H1 (cell line): ENCODE results near the gene KCND1. TPM values are rescaled to one million over a fixed set of nuclear protein-coding genes. Genes with fewer than 3 reads are reported as not detected.

Experiments
- ASH2L ChIP-seq: fragments of 200-600, 300-600 bp; sonication (generic); IDR thresholded peaks from one replicate; pipeline ENCODE4 v1.7.1; 2017; ENCODE audit warnings: low read length
- KDM5A ChIP-seq: fragments of 200-600 bp; IDR thresholded peaks from 2 replicates; pipeline ENCODE4 v1.7.1; 2012; ENCODE audit warnings: mild to moderate bottlenecking, low read length, inconsistent platforms, mixed read lengths
- POLR2AphosphoS5 ChIP-seq: IDR thresholded peaks from 2 replicates; pipeline ENCODE4 v1.6.1; 2011; ENCODE audit warnings: low read depth, low read length
- RAD21 ChIP-seq, 2 experiments: IDR thresholded peaks in 1 of 2; conservative IDR thresholded peaks in 1 of 2; 2 replicates each; pipeline ENCODE4 v1.6.1; 2011; ENCODE audit warnings: low read depth in 2 of 2, low read length in 2 of 2, improper control_type of control experiment in 1 of 2, inconsistent platforms in 1 of 2, mild to moderate bottlenecking in 1 of 2, moderate library complexity in 1 of 2
- SUZ12 ChIP-seq: fragments of 200-600 bp; sonication (generic); IDR thresholded peaks from 2 replicates; pipeline ENCODE4 v1.6.1; 2012; ENCODE audit warnings: mild to moderate bottlenecking, inconsistent platforms, low read length, moderate library complexity, mixed read lengths
- polyA plus RNA-seq, 7 experiments: library from polyadenylated mRNA; depleted of rRNA in 3 of 7; stranded (reverse) in 5 of 7; unstranded in 2 of 7; fragments of >200 nt in 5 of 7; fragments of 200-250 nt in 2 of 7; gene quantifications; 1 replicate in 5 of 7; 2 replicates in 1 of 7; 4 replicates in 1 of 7; pipeline versions ENCODE4 v1.2.1 to v1.2.3, GENCODE V29; 2011 to 2013; ENCODE audit warnings: missing spikeins in 2 of 7, mixed read lengths in 2 of 7
- total RNA-seq: library from RNA; stranded (reverse); fragmentation: NEBNext Ultra II Directional; extraction: Animal tissue kit (Norgen Biotek cat#: 25700); gene quantifications from 2 replicates; pipeline ENCODE4 v1.2.1, GENCODE V29; 2021

The KCND1 gene
- total and polyA plus RNA-seq, 2 of the 8 experiments (the other 6 are each of a cell fraction or from before 2014, with no cell fraction given) = 3.1 to 6.8 TPM

GRCh38 chrX:48924270-48924669, 47.4 kb downstream of the KCND1 start (continued):
- TF ChIP-seq KDM5A (no peak), ASH2L (no peak), POLR2AphosphoS5 (no peak), RAD21 (IDR thresholded peaks at IDR 0.05 in 1 of 2, conservative IDR thresholded peaks at IDR 0.05 in 1 of 2; ENCODE audit: low read depth in 2 of 2, low read length in 2 of 2) (no peak), SUZ12 (no peak)
